Right renal pelvis (tissue), 4 donors: ENCODE results near the gene BCL2L13. TPM values are rescaled to one million over a fixed set of nuclear protein-coding genes. Genes with fewer than 3 reads are reported as not detected.

Source experiments
- DNase-seq, 4 donors: peaks; one replicate each; pipeline ENCODE4 v3.0.0-alpha.2; 2013; ENCODE audit warnings: low read depth in 4 of 4, low spot score in 3 of 4, missing footprints in 1 of 4
- polyA plus RNA-seq, 4 donors: library from polyadenylated mRNA; unstranded; fragments of 120-200 nt; gene quantifications; one replicate each; pipeline ENCODE4 v1.2.1, GENCODE V29; 2013; ENCODE audit not compliant: insufficient read length in 4 of 4

The BCL2L13 gene
- polyA plus RNA-seq, 4 donors: 46.4 to 56.1 (median 51.5) TPM

GRCh38 chr22:17726006-17726927 is 87.7 kb downstream of the BCL2L13 start:
- DNase-seq: no peak

- DNase-seq: no peak
Measured at GRCh38 chr22:17726928-17727897, 88.7 kb downstream of the BCL2L13 start.

GRCh38 chr22:17728786-17729185 is 90.2 kb downstream of the BCL2L13 start:
- no peak for DNase-seq

- DNase-seq: no peak
Measured at GRCh38 chr22:17729561-17729960, 91.0 kb downstream of the BCL2L13 start.

GRCh38 chr22:17732251-17732854 is 93.8 kb downstream of the BCL2L13 start:
- no peak for DNase-seq

- DNase-seq: no peak
Measured at GRCh38 chr22:17733466-17733865, 94.9 kb downstream of the BCL2L13 start.

GRCh38 chr22:17734187-17734586 is 95.6 kb downstream of the BCL2L13 start:
- DNase-seq: no peak

- DNase-seq: no peak
Measured at GRCh38 chr22:17738386-17739128, 100.0 kb downstream of the BCL2L13 start.

GRCh38 chr22:17739196-17739975 is 100.8 kb downstream of the BCL2L13 start:
- DNase-seq: no peak

- no peak for DNase-seq
Measured at GRCh38 chr22:17741866-17742526, 103.4 kb downstream of the BCL2L13 start.

- DNase-seq: peak; percentile 48 to 66 (median 60)
Measured at GRCh38 chr22:17742527-17742902, 104.0 kb downstream of the BCL2L13 start.

- no peak for DNase-seq
Measured at GRCh38 chr22:17743661-17744411, 105.3 kb downstream of the BCL2L13 start.

- no peak for DNase-seq
Measured at GRCh38 chr22:17744430-17744829, 105.9 kb downstream of the BCL2L13 start.

GRCh38 chr22:17746916-17747315 is 108.4 kb downstream of the BCL2L13 start:
- DNase-seq: no peak

GRCh38 chr22:17748555-17749353 is 110.2 kb downstream of the BCL2L13 start:
- DNase-seq: no peak

GRCh38 chr22:17749605-17750395 is 111.2 kb downstream of the BCL2L13 start:
- no peak for DNase-seq
